NK-92 treated with Interleukin-12 subunit alpha and Interleukin-12 subunit beta, amount 100 ng/mL, for 24 hours (cell line): ENCODE results near the gene PAN3.

Source experiments
- DNase-seq: peaks from one replicate; lab custom pipeline; 2025; lab: John Stamatoyannopoulos, UW

The PAN3 gene

GRCh38 chr13:28337166-28338005 is 199.0 kb downstream of the PAN3 start:
- DNase-seq = no peak

- no peak for DNase-seq
These were observed 199.7 kb downstream of the PAN3 start for GRCh38 chr13:28338006-28338574.

- DNase-seq = no peak
These were observed 200.4 kb downstream of the PAN3 start for GRCh38 chr13:28338742-28339141.

- no peak for DNase-seq
These were observed 201.1 kb downstream of the PAN3 start for GRCh38 chr13:28339419-28339818.

GRCh38 chr13:28340272-28340793 is 202.0 kb downstream of the PAN3 start:
- DNase-seq = no peak

- DNase-seq = no peak
These were observed 203.9 kb downstream of the PAN3 start for GRCh38 chr13:28342251-28342650.

GRCh38 chr13:28344163-28344562 is 205.8 kb downstream of the PAN3 start:
- no peak for DNase-seq
